Measurements from ENCODE around the gene POMT2.
"Not testable (repeated sequence)": the region's sequence is repeated elsewhere in the genome, so short reads cannot be mapped to it uniquely, and the experiment has no call there.

Gene POMT2

GRCh38 chr14:77296906-77297305 lies 23.8 kb downstream of the POMT2 start:
- DNase-seq (ENCODE audit: low read depth in 2 of 2): no peak

GRCh38 chr14:77296155-77296554 lies 24.5 kb downstream of the POMT2 start:
- DNase-seq (ENCODE audit: low read depth in 2 of 2): no peak

GRCh38 chr14:77290705-77291104 lies 30.0 kb downstream of the POMT2 start:
- DNase-seq (ENCODE audit: low read depth in 2 of 2): no peak

GRCh38 chr14:77286576-77286975 lies 34.1 kb downstream of the POMT2 start:
- DNase-seq (ENCODE audit: low read depth in 2 of 2): no peak

GRCh38 chr14:77284466-77284865 lies 36.2 kb downstream of the POMT2 start:
- DNase-seq (ENCODE audit: low read depth in 2 of 2): no peak

- no peak for DNase-seq (ENCODE audit: low read depth in 2 of 2)
These were observed 36.6 kb downstream of the POMT2 start for GRCh38 chr14:77284066-77284465.

GRCh38 chr14:77281852-77282410 lies 38.8 kb downstream of the POMT2 start:
- no peak for DNase-seq (ENCODE audit: low read depth in 2 of 2)

GRCh38 chr14:77280921-77281320 lies 39.8 kb downstream of the POMT2 start:
- DNase-seq (ENCODE audit: low read depth in 2 of 2): not testable (repeated sequence)

- DNase-seq (ENCODE audit: low read depth in 2 of 2): no peak
These were observed 41.0 kb downstream of the POMT2 start for GRCh38 chr14:77279719-77280118.

- no peak for DNase-seq (ENCODE audit: low read depth in 2 of 2)
These were observed 42.0 kb downstream of the POMT2 start for GRCh38 chr14:77278461-77279230.

- no peak for DNase-seq (ENCODE audit: low read depth in 2 of 2)
These were observed 43.7 kb downstream of the POMT2 start for GRCh38 chr14:77276959-77277358.

- DNase-seq (ENCODE audit: low read depth in 2 of 2): no peak
These were observed 44.3 kb downstream of the POMT2 start for GRCh38 chr14:77276295-77276935.

- no peak for DNase-seq (ENCODE audit: low read depth in 2 of 2)
These were observed 45.1 kb downstream of the POMT2 start for GRCh38 chr14:77275601-77276017.

GRCh38 chr14:77275041-77275580 lies 45.6 kb downstream of the POMT2 start:
- no peak for DNase-seq (ENCODE audit: low read depth in 2 of 2)

- no peak for DNase-seq (ENCODE audit: low read depth in 2 of 2)
These were observed 46.9 kb downstream of the POMT2 start for GRCh38 chr14:77273796-77274195.

- no peak for DNase-seq (ENCODE audit: low read depth in 2 of 2)
These were observed 48.4 kb downstream of the POMT2 start for GRCh38 chr14:77272261-77272660.

GRCh38 chr14:77271113-77271710 lies 49.5 kb downstream of the POMT2 start, which contains the start of gene NGB:
Gene NGB, minus strand, starts transcription at chr14:77271206. Its CDS starts 269 bp downstream, at chr14:77270937.
- DNase-seq (ENCODE audit: low read depth in 2 of 2): no peak

GRCh38 chr14:77270361-77271112 lies 50.1 kb downstream of the POMT2 start:
- no peak for DNase-seq (ENCODE audit: low read depth in 2 of 2)

- DNase-seq (ENCODE audit: low read depth in 2 of 2): no peak
These were observed 51.6 kb downstream of the POMT2 start for GRCh38 chr14:77268989-77269600.

- DNase-seq (ENCODE audit: low read depth in 2 of 2): no peak
These were observed 52.6 kb downstream of the POMT2 start for GRCh38 chr14:77267937-77268699.

All from fibroblast of skin of left biceps (primary cell).